UCSD-AML1 (cell line): ENCODE data around the gene SLC25A11.

Experiments
- DNase-seq: peaks from one replicate; lab custom pipeline; 2025; ENCODE audit not compliant: unreplicated experiment; lab: John Stamatoyannopoulos, UW

SLC25A11 gene

DNA sequence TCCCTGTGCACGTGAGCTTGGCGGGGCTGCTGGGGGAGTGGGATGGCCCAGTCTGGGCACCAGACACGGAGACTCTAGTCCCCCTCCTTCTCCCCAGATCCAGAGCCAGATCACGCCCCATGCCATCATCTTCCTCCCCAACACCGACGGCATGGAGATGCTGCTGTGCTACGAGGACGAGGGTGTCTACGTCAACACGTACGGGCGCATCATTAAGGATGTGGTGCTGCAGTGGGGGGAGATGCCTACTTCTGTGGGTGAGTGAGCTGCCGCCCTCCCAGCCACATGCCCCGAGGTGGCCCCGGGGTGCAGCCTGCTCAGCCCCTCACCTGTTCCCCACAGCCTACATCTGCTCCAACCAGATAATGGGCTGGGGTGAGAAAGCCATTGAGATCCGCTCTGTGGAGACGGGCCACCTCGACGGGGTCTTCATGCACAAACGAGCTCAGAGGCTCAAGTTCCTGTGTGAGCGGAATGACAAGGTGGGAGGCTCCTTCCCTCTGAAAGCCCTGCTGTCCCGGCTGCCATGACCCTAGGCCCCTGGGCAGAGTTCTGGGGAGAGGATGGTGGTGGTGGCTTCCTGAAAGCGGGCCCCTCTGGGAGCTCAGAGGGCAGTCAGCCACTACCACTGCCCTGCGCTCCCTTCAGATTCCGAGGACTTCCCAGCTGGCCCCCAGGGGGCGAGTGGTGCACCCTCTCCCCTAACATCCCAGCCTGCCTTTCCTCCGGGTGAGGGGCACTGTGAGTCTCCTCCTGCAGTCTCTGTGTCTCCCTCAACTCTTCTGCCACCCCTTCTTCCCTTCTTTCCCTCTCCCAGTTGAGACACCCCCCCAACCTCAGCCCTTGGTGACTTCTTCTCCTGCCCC is 43.3 kb downstream of the SLC25A11 start:
- DNase-seq, result no peak

DNA sequence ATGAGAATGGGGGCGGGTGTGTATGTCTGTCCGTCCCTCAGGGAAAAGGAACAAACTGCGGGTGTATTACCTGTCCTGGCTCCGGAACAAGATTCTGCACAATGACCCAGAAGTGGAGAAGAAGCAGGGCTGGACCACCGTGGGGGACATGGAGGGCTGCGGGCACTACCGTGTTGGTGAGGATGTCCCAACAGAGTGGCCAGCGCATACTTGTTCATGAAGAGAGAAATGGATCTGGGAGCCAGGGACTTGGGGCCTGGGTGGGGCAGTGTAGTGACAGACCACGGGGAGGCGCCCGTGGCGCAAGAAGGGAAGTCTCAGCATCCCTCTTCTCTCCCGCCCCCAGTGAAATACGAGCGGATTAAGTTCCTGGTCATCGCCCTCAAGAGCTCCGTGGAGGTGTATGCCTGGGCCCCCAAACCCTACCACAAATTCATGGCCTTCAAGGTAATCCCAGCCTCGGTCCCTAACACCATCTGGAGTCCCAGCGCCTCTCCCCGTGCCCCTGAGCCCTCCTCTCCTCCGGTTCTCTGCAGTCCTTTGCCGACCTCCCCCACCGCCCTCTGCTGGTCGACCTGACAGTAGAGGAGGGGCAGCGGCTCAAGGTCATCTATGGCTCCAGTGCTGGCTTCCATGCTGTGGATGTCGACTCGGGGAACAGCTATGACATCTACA is 44.1 kb downstream of the SLC25A11 start:
- no peak for DNase-seq

DNA sequence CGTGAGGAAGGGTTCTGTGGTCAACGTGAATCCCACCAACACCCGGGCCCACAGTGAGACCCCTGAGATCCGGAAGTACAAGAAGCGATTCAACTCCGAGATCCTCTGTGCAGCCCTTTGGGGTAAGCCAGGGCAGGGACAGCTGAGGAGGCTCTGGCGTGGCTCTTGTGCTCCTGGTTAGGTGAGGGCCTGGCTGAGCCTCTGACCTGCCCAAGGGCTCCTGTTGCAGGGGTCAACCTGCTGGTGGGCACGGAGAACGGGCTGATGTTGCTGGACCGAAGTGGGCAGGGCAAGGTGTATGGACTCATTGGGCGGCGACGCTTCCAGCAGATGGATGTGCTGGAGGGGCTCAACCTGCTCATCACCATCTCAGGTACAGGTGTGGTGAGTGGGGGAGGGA is 44.7 kb downstream of the SLC25A11 start:
- DNase-seq, result no peak

DNA sequence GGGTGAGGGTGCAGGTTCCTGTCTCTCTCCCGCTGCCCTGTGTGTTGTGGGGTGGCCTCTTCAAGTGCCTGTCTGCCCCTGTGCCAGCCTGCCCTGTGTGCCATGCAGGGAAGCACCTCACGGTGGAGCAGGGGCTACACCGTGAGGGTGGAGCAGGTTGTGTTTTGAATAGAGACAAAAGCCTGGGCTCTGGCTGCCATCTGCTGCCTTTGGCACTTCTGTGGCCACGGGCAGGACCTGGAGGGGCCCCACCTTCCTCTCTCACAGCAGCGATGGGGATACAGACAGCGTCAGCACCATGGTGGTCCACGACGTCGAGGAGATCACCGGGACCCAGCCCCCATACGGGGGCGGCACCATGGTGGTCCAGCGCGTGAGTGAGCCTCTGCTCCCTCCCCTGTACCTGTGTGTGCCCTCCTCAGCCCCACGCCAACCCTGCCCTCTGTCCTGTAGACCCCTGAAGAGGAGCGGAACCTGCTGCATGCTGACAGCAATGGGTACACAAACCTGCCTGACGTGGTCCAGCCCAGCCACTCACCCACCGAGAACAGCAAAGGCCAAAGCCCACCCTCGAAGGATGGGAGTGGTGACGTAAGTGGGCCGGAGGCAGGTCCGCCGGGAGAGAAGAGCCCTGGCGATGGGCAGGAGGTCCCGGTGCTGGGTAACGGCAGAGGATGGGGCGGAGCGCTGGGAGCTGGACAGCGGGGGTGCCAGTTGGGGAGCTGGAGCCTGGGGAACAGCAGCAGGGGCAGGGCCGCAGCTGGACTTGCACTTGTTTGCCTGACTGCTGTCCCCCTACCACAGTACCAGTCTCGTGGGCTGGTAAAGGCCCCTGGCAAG is 45.9 kb downstream of the SLC25A11 start:
- DNase-seq, result no peak

DNA sequence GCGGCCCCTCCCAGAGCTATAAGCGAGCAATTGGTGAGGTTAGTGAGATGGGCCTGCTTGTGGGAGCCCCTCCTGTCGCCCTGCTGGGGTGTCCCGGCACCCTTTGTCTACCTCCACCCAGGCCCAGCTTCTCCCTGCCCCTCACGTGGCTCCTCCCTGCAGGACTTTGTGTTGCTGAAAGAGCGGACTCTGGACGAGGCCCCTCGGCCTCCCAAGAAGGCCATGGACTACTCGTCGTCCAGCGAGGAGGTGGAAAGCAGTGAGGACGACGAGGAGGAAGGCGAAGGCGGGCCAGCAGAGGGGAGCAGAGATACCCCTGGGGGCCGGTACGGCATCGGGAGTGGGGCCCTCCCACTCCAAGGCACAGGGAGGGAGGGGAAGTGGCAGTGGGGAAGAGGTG is 46.6 kb downstream of the SLC25A11 start:
- DNase-seq, result no peak

DNA sequence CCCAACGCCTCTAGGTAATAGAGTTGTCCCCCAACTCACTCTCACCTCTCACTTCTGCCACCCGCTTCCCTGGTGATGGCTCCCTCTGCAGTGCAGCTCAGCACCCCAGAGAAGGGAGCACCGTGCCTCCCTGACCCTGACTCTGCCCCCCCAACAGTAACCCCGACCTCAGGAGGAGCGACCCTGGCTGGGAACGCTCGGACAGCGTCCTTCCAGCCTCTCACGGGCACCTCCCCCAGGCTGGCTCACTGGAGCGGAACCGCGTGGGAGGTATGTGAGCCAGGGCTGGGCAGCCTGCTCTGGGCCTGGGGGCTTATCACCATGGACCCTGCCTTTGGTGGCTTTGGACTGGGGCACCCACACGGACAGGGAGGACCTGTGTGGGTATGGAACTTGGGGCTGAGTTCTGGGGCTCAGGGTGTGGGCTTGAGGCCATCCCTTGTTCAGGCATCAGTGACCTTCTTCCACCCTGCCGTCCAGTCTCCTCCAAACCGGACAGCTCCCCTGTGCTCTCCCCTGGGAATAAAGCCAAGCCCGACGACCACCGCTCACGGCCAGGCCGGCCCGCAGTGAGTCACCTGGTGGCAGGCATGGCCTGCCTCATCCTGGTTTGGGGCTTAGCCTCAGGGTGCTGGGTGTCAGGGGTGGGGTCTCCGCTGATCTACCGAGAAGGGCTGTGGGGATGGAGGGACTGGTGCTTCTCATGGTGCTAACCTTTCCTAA is 47.2 kb downstream of the SLC25A11 start:
- no peak for DNase-seq

DNA sequence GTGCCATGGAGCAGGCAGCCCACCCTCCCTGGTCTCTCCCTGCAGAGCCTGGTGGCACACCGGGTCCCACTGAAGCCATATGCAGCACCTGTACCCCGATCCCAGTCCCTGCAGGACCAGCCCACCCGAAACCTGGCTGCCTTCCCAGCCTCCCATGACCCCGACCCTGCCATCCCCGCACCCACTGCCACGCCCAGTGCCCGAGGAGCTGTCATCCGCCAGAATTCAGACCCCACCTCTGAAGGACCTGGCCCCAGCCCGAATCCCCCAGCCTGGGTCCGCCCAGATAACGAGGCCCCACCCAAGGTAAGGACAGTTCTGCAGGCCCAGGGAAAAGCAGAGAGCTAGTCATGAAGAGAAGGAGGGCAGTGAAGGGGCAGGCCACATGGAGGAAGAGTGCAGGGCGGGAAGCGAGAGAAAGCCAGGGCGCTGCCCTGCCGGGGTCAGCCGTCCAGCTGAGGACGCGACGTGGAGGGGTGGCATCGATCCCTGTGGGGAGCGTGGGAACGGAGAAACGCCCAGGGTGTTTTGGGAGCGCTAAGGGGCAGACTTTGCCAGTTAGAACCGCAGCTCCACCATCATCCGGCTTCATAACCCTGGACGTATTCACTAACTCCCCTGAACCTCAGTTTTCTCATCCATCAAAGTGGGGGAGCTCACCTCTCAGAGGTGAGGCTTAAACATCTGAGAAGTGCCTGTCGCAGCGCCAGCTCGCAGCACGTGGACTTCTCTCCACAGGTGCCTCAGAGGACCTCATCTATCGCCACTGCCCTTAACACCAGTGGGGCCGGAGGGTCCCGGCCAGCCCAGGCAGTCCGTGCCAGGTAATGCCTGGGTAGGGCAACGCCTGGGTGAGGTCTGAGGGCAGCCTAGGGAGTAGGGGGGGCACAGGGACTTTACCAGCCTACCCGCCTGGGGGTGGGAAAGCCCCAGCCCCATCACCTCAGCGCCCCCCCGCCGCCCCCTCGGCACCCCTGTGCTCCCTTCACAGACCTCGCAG is 48.1 kb downstream of the SLC25A11 start:
- DNase-seq, result no peak

DNA sequence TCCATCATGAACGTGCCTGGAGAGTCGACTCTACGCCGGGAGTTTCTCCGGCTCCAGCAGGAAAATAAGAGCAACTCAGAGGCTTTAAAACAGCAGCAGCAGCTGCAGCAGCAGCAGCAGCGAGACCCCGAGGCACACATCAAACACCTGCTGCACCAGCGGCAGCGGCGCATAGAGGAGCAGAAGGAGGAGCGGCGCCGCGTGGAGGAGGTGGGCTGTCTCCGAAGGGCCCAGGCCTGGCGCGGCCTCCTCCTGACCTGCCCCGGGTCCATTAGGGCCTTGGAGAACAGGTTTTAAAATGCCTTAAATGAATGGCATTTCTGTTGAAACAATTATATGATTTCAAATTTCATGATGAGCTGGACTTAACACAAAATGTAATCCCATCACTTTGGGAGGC is 52.3 kb downstream of the SLC25A11 start:
- DNase-seq, result no peak
